ENCODE results near the gene ZNF536. TPM values are rescaled to one million over a fixed set of nuclear protein-coding genes. Genes with fewer than 3 reads are reported as not detected.
A peak's percentile ranks its signal among the peaks of the same experiment; 100 is the strongest.
"Not testable (repeated sequence)": the region's sequence is repeated elsewhere in the genome, so short reads cannot be mapped to it uniquely, and the experiment has no call there.

ZNF536 gene
- total RNA-seq, 1 donor from 2014 or later: 0.43 TPM

DNA sequence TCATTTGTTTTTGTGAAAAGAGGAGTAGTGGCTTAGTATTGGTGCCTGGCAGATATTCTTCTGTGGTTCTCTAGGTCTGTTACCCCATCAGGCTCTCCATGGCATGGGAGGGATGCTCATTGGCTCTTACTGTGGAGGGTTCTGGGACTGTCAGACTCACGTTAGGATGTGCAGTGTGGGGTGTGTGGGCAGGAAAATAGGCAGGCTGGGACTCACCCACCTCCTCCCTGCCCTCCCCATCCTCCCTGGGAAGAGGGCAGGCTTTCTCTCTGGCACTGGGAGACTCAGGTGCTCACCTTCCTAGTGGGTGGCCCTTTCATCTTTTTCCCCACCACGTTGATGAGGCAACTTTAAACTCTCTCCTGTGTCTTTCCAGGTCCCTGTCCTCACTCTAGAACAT is 44.2 kb downstream of the ZNF536 start:
- no peaks in the 10 kb centered on the region for H3K36me3 Mint-ChIP-seq (ENCODE audit: low read depth, unreplicated experiment)
- no peaks in the 10 kb centered on the region for H3K4me1 ChIP-seq (ENCODE audit: insufficient read depth, low read length)

DNA sequence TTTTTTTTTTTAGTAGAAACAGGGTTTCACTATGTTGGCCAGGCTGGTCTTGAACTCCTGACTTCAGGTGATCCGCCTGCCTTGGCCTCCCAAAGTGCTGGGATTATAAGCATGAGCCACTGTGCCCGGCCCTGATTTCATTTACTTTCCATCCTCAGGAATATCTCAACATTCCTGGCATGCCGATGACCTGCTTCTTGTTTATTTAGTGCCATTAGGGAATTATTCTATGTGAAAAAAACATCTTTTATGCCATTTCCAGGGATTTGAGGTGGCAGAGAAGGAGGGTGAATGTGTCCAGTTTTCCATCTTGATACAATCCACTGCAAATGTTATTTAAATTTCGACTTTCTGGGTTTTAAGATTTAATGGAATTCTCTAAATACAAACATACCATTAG is 45.0 kb downstream of the ZNF536 start:
- H3K36me3 ChIP-seq (ENCODE audit: insufficient read depth, low read length); H3K4me1 ChIP-seq (ENCODE audit: insufficient read depth, low read length); H2AFZ ChIP-seq (ENCODE audit: low read depth, low read length); H3K4me1 Mint-ChIP-seq (ENCODE audit: low read depth, unreplicated experiment); H3K27ac Mint-ChIP-seq (ENCODE audit: unreplicated experiment); H3K36me3 Mint-ChIP-seq (ENCODE audit: low read depth, unreplicated experiment); H3K4me3 Mint-ChIP-seq (ENCODE audit: unreplicated experiment); H3K9me3 ChIP-seq (ENCODE audit: insufficient read depth, low read depth, low read length); H3K4me2 ChIP-seq (ENCODE audit: low read length); DNase-seq (ENCODE audit: low read depth); H3K27ac ChIP-seq (ENCODE audit: low read depth, low read length); H3K9me3 Mint-ChIP-seq (ENCODE audit: unreplicated experiment); FAIRE-seq; H3K27me3 ChIP-seq (ENCODE audit: insufficient read depth, low read length); H3K4me3 ChIP-seq (ENCODE audit: insufficient read depth, low read depth, low read length); H4K20me1 ChIP-seq (ENCODE audit: insufficient read depth, low read length); H3K79me2 ChIP-seq (ENCODE audit: insufficient read depth, low read length); H3K9ac ChIP-seq (ENCODE audit: low read length): not testable (repeated sequence)
- H3K27me3 Mint-ChIP-seq (ENCODE audit: low read depth, unreplicated experiment): peaks cover 10% of the 10 kb centered on the region

More for the DNA sequence above, 44.2 kb downstream of the ZNF536 start:
- no peaks in the 10 kb centered on the region for H4K20me1 ChIP-seq (ENCODE audit: insufficient read depth, low read length)
- no peak overlapping the region for H3K27ac Mint-ChIP-seq (ENCODE audit: unreplicated experiment)
- H2AFZ ChIP-seq (ENCODE audit: low read depth, low read length): no peak overlapping the region
- FAIRE-seq (no peak), DNase-seq (ENCODE audit: low read depth) (no peak)
- H3K27ac ChIP-seq (ENCODE audit: low read depth, low read length): no peak overlapping the region
- H3K4me2 ChIP-seq (ENCODE audit: low read length): no peak overlapping the region
- H3K9ac ChIP-seq (ENCODE audit: low read length): no peak overlapping the region
- H3K36me3 ChIP-seq (ENCODE audit: insufficient read depth, low read length): no peaks in the 10 kb centered on the region
- peaks cover 4% of the 10 kb centered on the region for H3K4me1 Mint-ChIP-seq (ENCODE audit: low read depth, unreplicated experiment)
- H3K27me3 Mint-ChIP-seq (ENCODE audit: low read depth, unreplicated experiment): peaks cover 10% of the 10 kb centered on the region
- no peak overlapping the region for H3K4me3 ChIP-seq (ENCODE audit: insufficient read depth, low read depth, low read length)
- H3K79me2 ChIP-seq (ENCODE audit: insufficient read depth, low read length): no peaks in the 10 kb centered on the region
- no peaks in the 10 kb centered on the region for H3K9me3 ChIP-seq (ENCODE audit: insufficient read depth, low read depth, low read length)
- H3K27me3 ChIP-seq (ENCODE audit: insufficient read depth, low read length): no peaks in the 10 kb centered on the region
- peaks cover 2% of the 10 kb centered on the region for H3K9me3 Mint-ChIP-seq (ENCODE audit: unreplicated experiment)
- TF ChIP-seq, protein P1, sequence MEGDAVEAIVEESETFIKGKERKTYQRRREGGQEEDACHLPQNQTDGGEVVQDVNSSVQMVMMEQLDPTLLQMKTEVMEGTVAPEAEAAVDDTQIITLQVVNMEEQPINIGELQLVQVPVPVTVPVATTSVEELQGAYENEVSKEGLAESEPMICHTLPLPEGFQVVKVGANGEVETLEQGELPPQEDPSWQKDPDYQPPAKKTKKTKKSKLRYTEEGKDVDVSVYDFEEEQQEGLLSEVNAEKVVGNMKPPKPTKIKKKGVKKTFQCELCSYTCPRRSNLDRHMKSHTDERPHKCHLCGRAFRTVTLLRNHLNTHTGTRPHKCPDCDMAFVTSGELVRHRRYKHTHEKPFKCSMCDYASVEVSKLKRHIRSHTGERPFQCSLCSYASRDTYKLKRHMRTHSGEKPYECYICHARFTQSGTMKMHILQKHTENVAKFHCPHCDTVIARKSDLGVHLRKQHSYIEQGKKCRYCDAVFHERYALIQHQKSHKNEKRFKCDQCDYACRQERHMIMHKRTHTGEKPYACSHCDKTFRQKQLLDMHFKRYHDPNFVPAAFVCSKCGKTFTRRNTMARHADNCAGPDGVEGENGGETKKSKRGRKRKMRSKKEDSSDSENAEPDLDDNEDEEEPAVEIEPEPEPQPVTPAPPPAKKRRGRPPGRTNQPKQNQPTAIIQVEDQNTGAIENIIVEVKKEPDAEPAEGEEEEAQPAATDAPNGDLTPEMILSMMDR (IDR thresholded peaks at IDR 0.05; ENCODE audit: insufficient read depth, low read depth, low read length): no peak
- TF ChIP-seq EZH2 (IDR thresholded peaks at IDR 0.05; ENCODE audit: insufficient read depth, low read length): no peak
- no peak overlapping the region for H3K4me3 Mint-ChIP-seq (ENCODE audit: unreplicated experiment)

DNA sequence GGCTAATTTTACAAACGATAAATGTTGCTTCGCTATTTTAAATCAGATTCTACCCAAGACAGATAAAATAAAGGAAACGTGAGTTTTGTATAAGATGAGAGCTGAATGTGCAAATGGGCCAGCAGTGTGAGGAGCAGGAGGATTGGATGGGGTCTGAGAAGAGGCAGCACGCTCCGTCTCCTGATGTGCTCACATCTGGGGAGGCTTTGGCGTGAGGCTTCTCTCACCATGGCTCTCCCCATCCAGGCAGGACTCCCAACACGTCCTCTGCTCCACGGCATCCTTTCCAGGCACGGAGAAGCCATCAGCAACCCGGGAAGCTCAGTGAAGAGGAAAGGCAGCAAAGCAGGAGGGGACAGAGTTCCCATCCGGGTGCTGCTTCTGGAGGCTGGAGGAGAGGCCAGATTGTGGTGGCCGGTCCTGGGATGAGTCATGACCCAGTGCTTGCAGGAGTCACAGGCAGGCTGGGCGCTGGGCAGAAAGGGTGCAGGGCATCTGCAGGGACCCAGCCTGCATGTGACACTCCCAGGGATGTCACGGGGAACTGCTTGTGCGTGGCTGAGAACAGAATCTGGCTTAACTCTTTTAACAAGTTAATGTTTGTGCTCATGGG is 47.5 kb downstream of the ZNF536 start:
- Mint-ChIP-seq H3K27ac (ENCODE audit: unreplicated experiment) (no peak overlapping the region), H3K4me3 (ENCODE audit: unreplicated experiment) (no peak overlapping the region), H3K4me1 (ENCODE audit: low read depth, unreplicated experiment) (peaks cover 4% of the 10 kb centered on the region), H3K9me3 (ENCODE audit: unreplicated experiment) (peaks cover 3% of the 10 kb centered on the region), H3K27me3 (ENCODE audit: low read depth, unreplicated experiment) (peaks cover 17% of the 10 kb centered on the region), H3K36me3 (ENCODE audit: low read depth, unreplicated experiment) (no peaks in the 10 kb centered on the region)
- Histone ChIP-seq H2AFZ (ENCODE audit: low read depth, low read length) (no peak overlapping the region), H4K20me1 (ENCODE audit: insufficient read depth, low read length) (no peaks in the 10 kb centered on the region), H3K9ac (ENCODE audit: low read length) (no peak overlapping the region), H3K27me3 (ENCODE audit: insufficient read depth, low read length) (no peaks in the 10 kb centered on the region), H3K79me2 (ENCODE audit: insufficient read depth, low read length) (no peaks in the 10 kb centered on the region), H3K4me2 (ENCODE audit: low read length) (no peak overlapping the region), H3K4me3 (ENCODE audit: insufficient read depth, low read depth, low read length) (no peak overlapping the region), H3K36me3 (ENCODE audit: insufficient read depth, low read length) (no peaks in the 10 kb centered on the region), H3K9me3 (ENCODE audit: insufficient read depth, low read depth, low read length) (no peaks in the 10 kb centered on the region), H3K4me1 (ENCODE audit: insufficient read depth, low read length) (no peaks in the 10 kb centered on the region), H3K27ac (ENCODE audit: low read depth, low read length) (no peak overlapping the region)
- peak; percentile 37 for FAIRE-seq
- TF ChIP-seq, protein P1 (IDR thresholded peaks at IDR 0.05; ENCODE audit: insufficient read depth, low read depth, low read length): no peak
- no peak for TF ChIP-seq EZH2 (IDR thresholded peaks at IDR 0.05; ENCODE audit: insufficient read depth, low read length)
- no peak for DNase-seq (ENCODE audit: low read depth)

Data from astrocyte (in vitro differentiated cells and primary cell).